ENCODE data around the gene TMTC1.

DNA sequence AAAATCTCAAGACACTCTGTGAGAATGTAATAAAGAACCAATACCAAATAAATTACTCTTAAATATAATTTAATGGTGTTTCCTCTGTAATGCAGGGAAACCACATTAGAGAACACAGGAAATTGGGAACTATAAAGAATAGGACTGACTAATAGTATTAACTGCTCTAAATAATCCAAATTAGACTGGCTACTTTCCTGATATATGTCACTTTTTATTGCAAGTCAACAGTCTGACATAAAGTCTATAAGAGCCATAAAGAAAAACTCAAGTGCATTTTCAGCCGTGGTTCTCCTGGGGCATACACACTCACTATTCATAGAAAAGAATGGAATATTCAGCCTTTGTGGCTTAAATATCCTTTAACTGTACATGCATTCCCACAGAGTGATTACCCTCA, 161.5 kb downstream of the TMTC1 start:
- TF ChIP-seq, protein P1, sequence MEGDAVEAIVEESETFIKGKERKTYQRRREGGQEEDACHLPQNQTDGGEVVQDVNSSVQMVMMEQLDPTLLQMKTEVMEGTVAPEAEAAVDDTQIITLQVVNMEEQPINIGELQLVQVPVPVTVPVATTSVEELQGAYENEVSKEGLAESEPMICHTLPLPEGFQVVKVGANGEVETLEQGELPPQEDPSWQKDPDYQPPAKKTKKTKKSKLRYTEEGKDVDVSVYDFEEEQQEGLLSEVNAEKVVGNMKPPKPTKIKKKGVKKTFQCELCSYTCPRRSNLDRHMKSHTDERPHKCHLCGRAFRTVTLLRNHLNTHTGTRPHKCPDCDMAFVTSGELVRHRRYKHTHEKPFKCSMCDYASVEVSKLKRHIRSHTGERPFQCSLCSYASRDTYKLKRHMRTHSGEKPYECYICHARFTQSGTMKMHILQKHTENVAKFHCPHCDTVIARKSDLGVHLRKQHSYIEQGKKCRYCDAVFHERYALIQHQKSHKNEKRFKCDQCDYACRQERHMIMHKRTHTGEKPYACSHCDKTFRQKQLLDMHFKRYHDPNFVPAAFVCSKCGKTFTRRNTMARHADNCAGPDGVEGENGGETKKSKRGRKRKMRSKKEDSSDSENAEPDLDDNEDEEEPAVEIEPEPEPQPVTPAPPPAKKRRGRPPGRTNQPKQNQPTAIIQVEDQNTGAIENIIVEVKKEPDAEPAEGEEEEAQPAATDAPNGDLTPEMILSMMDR (optimal IDR thresholded peaks at IDR 0.05 in 1 of 3, IDR thresholded peaks at IDR 0.05 in 1 of 3, conservative IDR thresholded peaks at IDR 0.05 in 1 of 3; ENCODE audit: extremely low read depth in 1 of 3, insufficient read depth in 2 of 3, low read length in 3 of 3), result no peak
- TF ChIP-seq EZH2 (IDR thresholded peaks at IDR 0.05; ENCODE audit: low read length), result no peak
